Measurements from ENCODE around the gene PRSS1.
"Not testable (repeated sequence)": the region's sequence is repeated elsewhere in the genome, so short reads cannot be mapped to it uniquely, and the experiment has no call there.

Gene PRSS1

DNA sequence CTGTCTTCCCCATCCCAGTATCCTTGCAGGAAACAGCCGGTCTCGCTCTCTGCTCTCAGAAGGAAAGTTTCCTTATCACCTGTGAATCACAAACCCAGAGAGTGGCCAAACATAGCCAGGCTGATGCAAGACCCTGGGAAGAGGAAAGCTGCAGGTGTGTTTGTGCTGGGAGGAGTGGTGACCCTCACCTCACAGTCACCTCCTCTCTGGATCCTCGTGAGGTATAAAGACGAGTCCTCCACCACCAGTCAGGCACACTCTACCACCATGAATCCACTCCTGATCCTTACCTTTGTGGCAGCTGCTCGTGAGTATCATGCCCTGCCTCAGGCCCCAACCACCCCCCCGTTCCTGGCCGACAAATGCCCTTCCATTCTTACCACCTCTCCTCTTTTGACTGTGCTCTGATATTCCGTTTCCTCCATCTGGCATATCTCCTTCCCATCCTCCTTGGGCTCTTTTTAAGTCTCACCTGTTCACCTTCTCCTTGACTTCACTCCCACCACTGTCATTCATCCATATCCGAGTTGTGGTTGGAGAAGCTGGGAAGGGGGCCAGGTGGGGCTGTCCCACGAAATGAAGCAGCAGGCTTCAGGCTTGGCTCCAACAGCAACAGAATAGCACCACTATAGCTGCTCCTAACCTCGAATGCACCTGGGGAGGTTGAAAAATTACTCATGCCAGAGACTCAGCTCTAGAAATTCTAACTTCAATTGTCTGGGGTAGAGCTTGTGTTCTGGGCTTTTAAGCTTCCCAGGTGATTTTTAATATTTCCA, at the start of gene PRSS1:
PRSS1 (plus strand) TSS at position 255 of the 776 bp plus-strand sequence; CDS start at position 268, 13 bp downstream.
- Mint-ChIP-seq H3K4me1 (no peaks in the 10 kb centered on the region), H3K36me3 (no peaks in the 10 kb centered on the region), H3K4me3 (no peak within 1 kb of the TSS), H3K9me3 (no peaks in the 10 kb centered on the region), H3K27ac (no peak within 1 kb of the TSS), H3K27me3 (peaks cover 3% of the 10 kb centered on the region)
- DNase-seq (ENCODE audit: low spot score in 2 of 2) (no peak), ATAC-seq (ENCODE audit: low read depth) (no peak)

- H3K27ac Mint-ChIP-seq = not testable (repeated sequence)
These were observed 48.3 kb upstream of the PRSS1 start for GRCh38 chr7:142700935-142701334.

GRCh38 chr7:142703655-142704305, 45.5 kb upstream of the PRSS1 start:
- Mint-ChIP-seq H3K9me3 (no peaks in the 10 kb centered on the region), H3K27ac (no peak overlapping the region), H3K36me3 (no peaks in the 10 kb centered on the region), H3K4me3 (no peak overlapping the region), H3K4me1 (no peaks in the 10 kb centered on the region), H3K27me3 (peaks cover 2% of the 10 kb centered on the region)
- ATAC-seq (ENCODE audit: low read depth) (no peak), DNase-seq (ENCODE audit: low spot score in 2 of 2) (no peak)

More at GRCh38 chr7:142700935-142701334, 48.3 kb upstream of the PRSS1 start:
- not testable (repeated sequence) for H3K27me3 Mint-ChIP-seq; H3K4me1 Mint-ChIP-seq; H3K4me3 Mint-ChIP-seq; ATAC-seq (ENCODE audit: low read depth); H3K36me3 Mint-ChIP-seq; H3K9me3 Mint-ChIP-seq; DNase-seq (ENCODE audit: low spot score in 2 of 2)

GRCh38 chr7:142708726-142709125, 40.5 kb upstream of the PRSS1 start:
- not testable (repeated sequence) for H3K36me3 Mint-ChIP-seq; H3K4me3 Mint-ChIP-seq; H3K9me3 Mint-ChIP-seq; DNase-seq (ENCODE audit: low spot score in 2 of 2); H3K27me3 Mint-ChIP-seq; ATAC-seq (ENCODE audit: low read depth); H3K27ac Mint-ChIP-seq
- H3K4me1 Mint-ChIP-seq = peaks cover 11% of the 10 kb centered on the region

DNA sequence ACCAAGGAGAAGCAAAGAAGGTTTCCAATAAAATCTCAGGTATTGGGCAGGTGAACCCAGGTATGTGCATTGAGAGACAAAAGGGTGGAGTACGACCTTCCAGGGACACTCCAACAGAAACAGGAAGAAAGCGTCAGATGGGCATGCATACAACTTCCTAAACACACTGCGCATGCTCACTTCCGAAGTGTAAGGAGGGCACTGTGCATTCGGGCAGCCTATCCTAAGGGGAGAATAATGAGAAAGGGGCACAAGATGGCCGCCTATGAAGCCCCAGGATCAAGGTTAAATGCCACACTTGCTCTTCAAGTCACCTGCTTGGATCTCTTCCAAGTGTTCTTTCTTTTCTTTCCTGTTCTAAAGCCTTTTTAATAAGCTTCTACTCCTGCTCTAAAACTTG, 39.4 kb upstream of the PRSS1 start:
- no peak overlapping the region for H3K4me3 Mint-ChIP-seq
- peaks cover 17% of the 10 kb centered on the region for H3K4me1 Mint-ChIP-seq
- DNase-seq (ENCODE audit: low spot score in 2 of 2) = no peak

DNA sequence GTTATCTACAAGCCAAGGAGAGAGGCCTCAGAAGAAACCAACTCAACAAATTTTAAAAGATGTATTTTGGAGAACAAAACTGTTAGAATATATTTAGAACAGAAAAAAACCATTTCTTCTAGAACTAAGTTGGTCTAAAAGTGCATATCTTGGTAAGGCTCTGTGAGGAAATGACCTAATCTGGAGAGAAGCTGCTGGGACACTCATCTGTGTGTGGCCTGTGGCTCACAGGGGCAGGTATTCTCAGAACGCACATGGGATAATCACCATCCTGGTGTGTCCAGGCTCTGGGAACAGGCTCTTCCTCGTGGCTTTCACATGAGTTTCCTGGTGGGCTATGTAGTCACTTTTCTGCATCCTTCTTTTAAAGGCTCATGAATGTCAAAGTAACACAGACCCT, 38.1 kb upstream of the PRSS1 start:
- DNase-seq (ENCODE audit: low spot score in 2 of 2) = no peak
- ATAC-seq (ENCODE audit: low read depth) = no peak

More for the DNA sequence above, 39.4 kb upstream of the PRSS1 start:
- Mint-ChIP-seq H3K27ac (no peak overlapping the region), H3K9me3 (no peaks in the 10 kb centered on the region), H3K27me3 (peaks cover under 1% of the 10 kb centered on the region), H3K36me3 (no peaks in the 10 kb centered on the region)
- no peak for ATAC-seq (ENCODE audit: low read depth)

GRCh38 chr7:142711746-142712616, 37.3 kb upstream of the PRSS1 start:
- peak in 1 of 2 donors; percentile 28 for DNase-seq (ENCODE audit: low spot score in 2 of 2)

More for the DNA sequence above, 38.1 kb upstream of the PRSS1 start:
- Mint-ChIP-seq H3K4me3 (no peak overlapping the region), H3K9me3 (no peaks in the 10 kb centered on the region), H3K36me3 (no peaks in the 10 kb centered on the region), H3K27me3 (no peaks in the 10 kb centered on the region), H3K27ac (no peak overlapping the region), H3K4me1 (peaks cover 19% of the 10 kb centered on the region)

DNA sequence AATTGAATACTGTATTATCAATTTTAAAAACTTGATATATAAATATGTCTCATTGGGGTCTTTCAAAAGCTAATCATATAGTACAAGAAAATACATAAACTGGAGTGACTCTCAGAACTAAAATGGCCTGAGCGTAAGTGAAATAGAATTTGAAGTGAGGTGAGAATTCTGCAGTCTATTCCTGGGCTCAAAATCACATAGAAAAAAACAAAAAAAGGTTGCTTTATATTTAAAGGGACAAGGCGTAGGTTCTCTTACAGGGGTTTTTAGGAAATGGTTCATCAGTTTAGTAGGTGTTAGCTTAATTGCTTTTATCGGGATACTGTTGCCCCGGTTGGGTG, 36.7 kb upstream of the PRSS1 start:
- H3K4me3 Mint-ChIP-seq = no peak overlapping the region
- H3K9me3 Mint-ChIP-seq = no peaks in the 10 kb centered on the region
- ATAC-seq (ENCODE audit: low read depth) = no peak
- no peak for DNase-seq (ENCODE audit: low spot score in 2 of 2)
- H3K27ac Mint-ChIP-seq = peak overlapping the region; percentile 51
- H3K36me3 Mint-ChIP-seq = no peaks in the 10 kb centered on the region
- H3K27me3 Mint-ChIP-seq = no peaks in the 10 kb centered on the region
- peaks cover 21% of the 10 kb centered on the region for H3K4me1 Mint-ChIP-seq

More at GRCh38 chr7:142711746-142712616, 37.3 kb upstream of the PRSS1 start:
- no peak overlapping the region for H3K27ac Mint-ChIP-seq
- no peaks in the 10 kb centered on the region for H3K27me3 Mint-ChIP-seq
- no peaks in the 10 kb centered on the region for H3K9me3 Mint-ChIP-seq
- peaks cover 19% of the 10 kb centered on the region for H3K4me1 Mint-ChIP-seq
- no peaks in the 10 kb centered on the region for H3K36me3 Mint-ChIP-seq
- ATAC-seq (ENCODE audit: low read depth) = peak; percentile 42
- H3K4me3 Mint-ChIP-seq = peak overlapping the region; percentile 65

- no peaks in the 10 kb centered on the region for H3K9me3 Mint-ChIP-seq
- ATAC-seq (ENCODE audit: low read depth) (peak; percentile 86), DNase-seq (ENCODE audit: low spot score in 2 of 2) (peak in 1 of 2 donors; percentile 10)
- peak overlapping the region; percentile 32 for H3K27ac Mint-ChIP-seq
- H3K4me1 Mint-ChIP-seq = peaks cover 24% of the 10 kb centered on the region
- H3K36me3 Mint-ChIP-seq = no peaks in the 10 kb centered on the region
- H3K27me3 Mint-ChIP-seq = no peaks in the 10 kb centered on the region
- H3K4me3 Mint-ChIP-seq = no peak overlapping the region
These were observed 34.9 kb upstream of the PRSS1 start for GRCh38 chr7:142714375-142714774.

- Mint-ChIP-seq H3K36me3 (no peaks in the 10 kb centered on the region), H3K4me1 (peaks cover 22% of the 10 kb centered on the region), H3K27ac (no peak overlapping the region), H3K27me3 (no peaks in the 10 kb centered on the region), H3K9me3 (no peaks in the 10 kb centered on the region), H3K4me3 (no peak overlapping the region)
- DNase-seq (ENCODE audit: low spot score in 2 of 2) (no peak), ATAC-seq (ENCODE audit: low read depth) (no peak)
These were observed 32.7 kb upstream of the PRSS1 start for GRCh38 chr7:142716596-142716995.

DNA sequence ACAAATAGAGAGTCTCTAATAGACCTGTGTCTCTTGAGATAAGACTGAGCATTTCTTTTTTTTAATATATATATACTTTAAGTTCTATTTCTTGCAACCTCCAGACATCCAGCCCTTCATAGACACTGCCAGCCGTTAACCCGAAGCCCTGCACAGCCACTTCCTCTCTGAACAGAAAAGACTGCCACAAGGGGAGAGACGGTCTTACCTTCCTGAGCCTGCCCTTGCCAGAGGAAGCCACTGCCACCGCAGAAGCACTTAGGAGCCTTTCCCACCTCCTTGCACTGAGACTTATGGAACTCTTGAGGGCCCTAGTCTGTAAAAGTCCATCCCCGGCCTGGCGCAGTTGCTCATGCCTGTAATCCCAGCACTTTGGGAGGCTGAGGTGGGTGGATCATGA, 31.8 kb upstream of the PRSS1 start:
- peaks cover 3% of the 10 kb centered on the region for H3K27me3 Mint-ChIP-seq
- no peak overlapping the region for H3K4me3 Mint-ChIP-seq
- H3K4me1 Mint-ChIP-seq = peaks cover 24% of the 10 kb centered on the region
- DNase-seq (ENCODE audit: low spot score in 2 of 2) = no peak
- ATAC-seq (ENCODE audit: low read depth) = no peak
- H3K36me3 Mint-ChIP-seq = no peaks in the 10 kb centered on the region
- H3K9me3 Mint-ChIP-seq = no peaks in the 10 kb centered on the region
- H3K27ac Mint-ChIP-seq = no peak overlapping the region

- DNase-seq (ENCODE audit: low spot score in 2 of 2) = no peak
- Mint-ChIP-seq H3K36me3 (no peaks in the 10 kb centered on the region), H3K27ac (no peak overlapping the region), H3K4me1 (peaks cover 21% of the 10 kb centered on the region), H3K27me3 (peaks cover 7% of the 10 kb centered on the region), H3K4me3 (no peak overlapping the region), H3K9me3 (no peaks in the 10 kb centered on the region)
- no peak for ATAC-seq (ENCODE audit: low read depth)
These were observed 31.0 kb upstream of the PRSS1 start for GRCh38 chr7:142718313-142718712.

DNA sequence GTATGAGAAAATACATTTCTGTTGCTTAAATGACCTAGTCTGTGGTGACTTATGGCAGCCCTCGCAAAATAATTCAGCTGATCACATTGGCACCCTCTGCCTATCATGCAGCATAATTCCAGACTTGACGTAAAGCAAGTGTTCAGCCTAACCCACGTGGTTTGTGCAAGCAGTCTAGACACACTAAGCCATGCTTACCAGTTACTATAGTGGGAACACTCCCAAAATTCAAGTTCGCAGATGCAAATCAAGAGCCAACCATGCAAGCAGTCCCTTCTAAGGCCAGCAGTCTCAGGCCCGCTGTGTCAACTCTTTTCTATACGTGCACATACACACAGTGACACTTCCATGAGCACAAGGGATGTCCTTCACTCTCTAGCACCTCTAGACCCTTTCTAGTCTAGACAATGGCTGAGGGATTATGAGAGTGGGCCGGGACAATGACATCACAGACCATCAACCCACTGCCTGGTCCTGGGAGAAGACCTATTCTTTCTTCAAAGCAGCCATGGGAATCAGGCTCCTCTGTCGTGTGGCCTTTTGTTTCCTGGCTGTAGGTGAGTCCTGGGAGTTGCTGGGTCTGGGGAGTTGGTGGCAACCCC, 29.0 kb upstream of the PRSS1 start:
- H3K9me3 Mint-ChIP-seq = no peaks in the 10 kb centered on the region
- no peak overlapping the region for H3K27ac Mint-ChIP-seq
- ATAC-seq (ENCODE audit: low read depth) = no peak

More for the DNA sequence above, 29.0 kb upstream of the PRSS1 start:
- Mint-ChIP-seq H3K4me1 (peaks cover 13% of the 10 kb centered on the region), H3K36me3 (no peaks in the 10 kb centered on the region), H3K27me3 (peaks cover 7% of the 10 kb centered on the region), H3K4me3 (no peak overlapping the region)
- no peak for DNase-seq (ENCODE audit: low spot score in 2 of 2)
